GM12878 (cell line): ENCODE measurements around the gene FNDC3B. TPM values are rescaled to one million over a fixed set of nuclear protein-coding genes. Genes with fewer than 3 reads are reported as not detected.

ENCODE experiments used
- ATAC-seq: fragments of 200-7000 bp; cut with Tn5 transposase; 3 replicates; pipeline ENCODE4 v1.9.1; 2020; ENCODE audit warnings: mild to moderate bottlenecking, moderate library complexity
- BruUV-seq: library from RNA; stranded (reverse); fragments of 400-500 nt; replicated peaks from 2 replicates; lab custom pipeline; 2021; lab: Mats Ljungman, UMichigan
- CTCF ChIA-PET: fragments of 300-600 bp; sonication (Branson Sonifier 250); formaldehyde crosslinking; extraction: SDS; loops from one replicate; lab custom pipeline; 2021; ENCODE audit warnings: inconsistent platforms; lab: Yijun Ruan, JAX
- POLR2A ChIA-PET: fragments of 350-600 bp; formaldehyde crosslinking; extraction: SDS; loops from one replicate; lab custom pipeline; 2021; ENCODE audit warnings: inconsistent platforms; lab: Charles Lee
- RAD21 ChIA-PET: fragments of 300-600 bp; sonication (Branson Sonifier 250); formaldehyde crosslinking; loops from one replicate; lab custom pipeline; 2023; ENCODE audit warnings: antibody characterized with exemption; ENCODE audit not compliant: unreplicated experiment; lab: Charles Lee
- SMC1A ChIA-PET: fragments of 300-600 bp; sonication (Branson Sonifier 250); formaldehyde crosslinking; loops from one replicate; lab custom pipeline; 2023; ENCODE audit not compliant: unreplicated experiment, uncharacterized antibody; lab: Charles Lee
- DNase-seq: peaks from one replicate; pipeline ENCODE4 v3.0.0-alpha.2; 2011; ENCODE audit warnings: low read depth, low spot score
- FAIRE-seq: peaks from 3 replicates; lab custom pipeline; 2011; peaks lifted over from hg19 to GRCh38; lab: Jason Lieb, UNC
- H2AFZ ChIP-seq: 2 replicates; pipeline ENCODE4 v1.6.0; 2011; ENCODE audit warnings: low read depth, low read length, control low read depth; ENCODE audit not compliant: control insufficient read depth
- H3K27ac ChIP-seq: 2 replicates; pipeline ENCODE4 v1.5.1; 2011; ENCODE audit warnings: control low read depth; ENCODE audit not compliant: control insufficient read depth, insufficient read depth
- H3K27me3 ChIP-seq, 2 experiments: replicated peaks in 1 of 2; 2 replicates each; pipeline versions ENCODE4 v1.6.0 to v1.6.1; 2011; ENCODE audit warnings: low read length in 1 of 2; ENCODE audit not compliant: control insufficient read depth in 2 of 2, insufficient read depth in 2 of 2
- H3K36me3 ChIP-seq, 2 experiments: 2 replicates each; pipeline ENCODE4 v1.5.1; 2011; ENCODE audit warnings: low read length in 1 of 2; ENCODE audit not compliant: control insufficient read depth in 2 of 2, insufficient read depth in 2 of 2
- H3K4me1 ChIP-seq: 2 replicates; pipeline ENCODE4 v1.6.1; 2011; ENCODE audit warnings: mild to moderate bottlenecking, low read length, moderate library complexity, mixed read lengths; ENCODE audit not compliant: control insufficient read depth, insufficient read depth
- H3K4me2 ChIP-seq: 2 replicates; pipeline ENCODE4 v1.6.0; 2011; ENCODE audit warnings: control low read depth; ENCODE audit not compliant: control insufficient read depth, insufficient read depth
- H3K4me3 ChIP-seq: fragments of 200-600 bp; sonication (generic); 2 replicates; pipeline ENCODE4 v1.5.1; 2016
- H3K79me2 ChIP-seq: 2 replicates; pipeline ENCODE4 v1.6.0; 2011; ENCODE audit warnings: low read length; ENCODE audit not compliant: control insufficient read depth, insufficient read depth
- H3K9ac ChIP-seq: 2 replicates; pipeline ENCODE4 v1.8.0; 2011; ENCODE audit warnings: low read length, control low read depth, mixed read lengths; ENCODE audit not compliant: control insufficient read depth, insufficient read depth
- H3K9me3 ChIP-seq: replicated peaks from 3 replicates; pipeline ENCODE4 v1.5.1; 2011; ENCODE audit warnings: mild to moderate bottlenecking, low read length; ENCODE audit not compliant: control insufficient read depth, insufficient read depth
- H4K20me1 ChIP-seq: 2 replicates; pipeline ENCODE4 v1.6.0; 2011; ENCODE audit not compliant: control insufficient read depth, insufficient read depth
- ELK1 ChIP-seq: IDR thresholded peaks from 2 replicates; pipeline ENCODE4 v1.6.1; 2012; ENCODE audit warnings: low read depth, low read length, improper control_type of control experiment
- KDM1A ChIP-seq: fragments of 200-600 bp; sonication (generic); IDR thresholded peaks from 2 replicates; pipeline ENCODE4 v1.6.1; 2016; ENCODE audit warnings: borderline replicate concordance
- LARP7 ChIP-seq: fragments of 450-650 bp; IDR thresholded peaks from 2 replicates; pipeline ENCODE4 v1.6.1; 2017; ENCODE audit warnings: mild to moderate bottlenecking
- NFXL1 ChIP-seq: fragments of 450-650 bp; IDR thresholded peaks from 2 replicates; pipeline ENCODE4 v1.6.1; 2017; ENCODE audit warnings: antibody characterized with exemption, mild to moderate bottlenecking, borderline replicate concordance
- NR2C2 ChIP-seq: IDR thresholded peaks from 2 replicates; pipeline ENCODE4 v1.6.1; 2011; ENCODE audit warnings: borderline replicate concordance, low read depth; ENCODE audit not compliant: control insufficient read depth, insufficient read length
- PAX5 ChIP-seq: IDR thresholded peaks from 2 replicates; pipeline ENCODE4 v1.6.1; 2011; ENCODE audit warnings: low read depth, low read length, borderline replicate concordance
- POLR2AphosphoS5 ChIP-seq: IDR thresholded peaks from 2 replicates; pipeline ENCODE4 v1.6.1; 2011; ENCODE audit warnings: mild to moderate bottlenecking, low read length, inconsistent platforms
- POU2F2 ChIP-seq: IDR thresholded peaks from 3 replicates; pipeline ENCODE4 v1.6.1; 2011; ENCODE audit warnings: low read depth, mild to moderate bottlenecking, low read length, borderline replicate concordance
- RUNX3 ChIP-seq: IDR thresholded peaks from 2 replicates; pipeline ENCODE4 v1.6.1; 2012; ENCODE audit warnings: low read length, inconsistent platforms
- SIN3A ChIP-seq: IDR thresholded peaks from 2 replicates; pipeline ENCODE4 v1.6.1; 2012; ENCODE audit warnings: low read depth, low read length, improper control_type of control experiment
- SP1 ChIP-seq: IDR thresholded peaks from one replicate; pipeline ENCODE4 v1.6.1; 2011; ENCODE audit warnings: low read depth, low read length
- TAF1 ChIP-seq: IDR thresholded peaks from 2 replicates; pipeline ENCODE4 v1.6.1; 2011; ENCODE audit warnings: mild to moderate bottlenecking, low read depth, low read length, borderline replicate concordance
- ZSCAN29 ChIP-seq: fragments of 450-650 bp; IDR thresholded peaks from 2 replicates; pipeline ENCODE4 v1.6.1; 2017; ENCODE audit warnings: mild to moderate bottlenecking, moderate library complexity
- WGBS: methylation state at CpG from one replicate; pipeline ENCODE4 v1.1.6; 2016; ENCODE audit warnings: low lambda C conversion rate; ENCODE audit not compliant: insufficient replicate concordance, insufficient coverage; ENCODE audit errors: missing lambda C conversion rate; 5-methylcytosine and 5-hydroxymethylcytosine counted together
- in situ Hi-C: fragments of 300-500 bp; cut with MboI; formaldehyde crosslinking; loops from 9 replicates; pipeline ENCODE4 v1.14.3; 2018; ENCODE audit warnings: mixed read lengths
- intact Hi-C: fragments of 100-400 bp; cut with micrococcal nuclease; formaldehyde crosslinking; loops from one replicate; pipeline ENCODE4 v1.14.2; 2022; ENCODE audit not compliant: unreplicated experiment
- polyA plus RNA-seq, 11 experiments: library from polyadenylated mRNA; depleted of rRNA in 4 of 11; unstranded in 6 of 11; stranded (reverse) in 5 of 11; fragments of >200 nt; fragmentation: Nextera tagmentation in 4 of 11; fragmentation: Illumina TruSeq in 1 of 11; extraction: Ambion mirVana in 4 of 11; extraction: Trizol in 1 of 11; gene quantifications; 1 replicate in 1 of 11; 2 replicates in 10 of 11; pipeline versions ENCODE4 v1.2.1 to v1.2.3, GENCODE V29; 2011 to 2016; ENCODE audit warnings: inconsistent platforms in 2 of 11, missing spikeins in 2 of 11, low read depth in 1 of 11
- total RNA-seq, 4 experiments: library from RNA; depleted of rRNA in 3 of 4; stranded (reverse); fragments of >200 nt in 3 of 4; fragmentation: Illumina TruSeq in 1 of 4; extraction: Trizol in 1 of 4; gene quantifications; 2 replicates each; pipeline versions ENCODE4 v1.2.1 to v1.2.3, GENCODE V29; 2013 to 2021
- TF ChIP-seq, protein P1 (sequence below): fragments of 450-650 bp; IDR thresholded peaks from 2 replicates; pipeline ENCODE4 v1.6.1; 2017; ENCODE audit warnings: mild to moderate bottlenecking

FNDC3B gene
- total and polyA plus RNA-seq, 10 of the 15 experiments (the other 5 are each of a cell fraction or from before 2014, with no cell fraction given) = 7.9 to 35.0 (median 18.5) TPM

DNA sequence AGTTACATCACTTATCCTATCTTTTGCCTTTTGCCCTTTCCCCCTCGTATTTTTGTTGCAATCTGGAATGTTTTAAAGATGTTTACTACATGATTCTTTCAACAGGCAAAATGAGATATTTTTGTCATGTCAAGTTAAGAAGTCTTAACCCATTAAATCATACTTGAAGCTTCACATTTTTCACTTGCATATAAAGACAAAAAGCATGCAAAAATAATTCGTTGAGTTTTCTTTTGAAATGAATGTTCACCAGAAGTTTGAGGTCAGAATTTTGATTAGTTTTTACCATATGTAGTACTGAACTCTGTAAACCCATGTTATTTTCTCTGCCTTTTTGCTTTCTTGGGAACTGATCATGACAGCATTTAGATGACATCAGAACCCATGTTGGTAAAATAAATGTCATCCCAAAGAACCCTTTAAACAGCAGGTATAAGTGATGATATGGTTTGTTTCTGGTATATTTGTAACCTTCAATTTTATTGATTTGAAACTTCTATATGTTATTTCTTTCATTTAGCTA, 220.4 kb downstream of the FNDC3B start:
- Histone ChIP-seq H3K9me3 (no peaks in the 10 kb centered on the region), H3K79me2 (no peaks in the 10 kb centered on the region), H2AFZ (no peak overlapping the region), H3K4me1 (no peaks in the 10 kb centered on the region), H4K20me1 (no peaks in the 10 kb centered on the region), H3K4me3 (no peak overlapping the region), H3K27me3 (no peaks in the 10 kb centered on the region), H3K27ac (no peak overlapping the region), H3K4me2 (no peak overlapping the region), H3K9ac (no peak overlapping the region), H3K36me3 (peaks cover 5 to 17% of the 10 kb centered on the region in 2 experiments; a peak in 3 of 4 replicates)
- TF ChIP-seq KDM1A = no peak
- no peak for TF ChIP-seq POLR2AphosphoS5
- TF ChIP-seq NFXL1 = no peak
- TF ChIP-seq RUNX3 = peak; percentile 26; the same call in 1 of the 2 replicates
- no peak for TF ChIP-seq NR2C2
- no peak for TF ChIP-seq LARP7
- FAIRE-seq (peak; percentile 41), DNase-seq (no peak), ATAC-seq (no peak)
- in situ Hi-C loops = no loop called here
- intact Hi-C loops = no loop called here
- ChIA-PET RAD21 (no interaction called here), CTCF (no interaction called here), SMC1A (interaction anchor here (0.7 to 1.7 kb wide), 5 partner anchors 10 to 74 kb away, joined by 3 to 5 read pairs (median 4); no protein-coding TSS in a partner anchor), POLR2A (no interaction called here)
- WGBS = 2% methylated on average over 2 of the region's 2 CpGs
- BruUV-seq = no TSS peak

GRCh38 chr3:172260381-172260780, 221.0 kb downstream of the FNDC3B start:
- Histone ChIP-seq H4K20me1 (no peaks in the 10 kb centered on the region), H3K4me3 (no peak overlapping the region), H3K9ac (no peak overlapping the region), H2AFZ (no peak overlapping the region), H3K4me1 (no peaks in the 10 kb centered on the region), H3K27ac (no peak overlapping the region), H3K79me2 (no peaks in the 10 kb centered on the region), H3K4me2 (no peak overlapping the region), H3K36me3 (peaks cover 5 to 17% of the 10 kb centered on the region in 2 experiments; a peak in 3 of 4 replicates), H3K27me3 (no peaks in the 10 kb centered on the region), H3K9me3 (no peaks in the 10 kb centered on the region)
- no peak for DNase-seq
- intact Hi-C loops (no loop called here), in situ Hi-C loops (no loop called here)
- ChIA-PET POLR2A (no interaction called here), CTCF (no interaction called here), RAD21 (no interaction called here), SMC1A (interaction anchor here (1.0 to 1.7 kb wide), 3 partner anchors 16 to 82 kb away, joined by 3 to 5 read pairs (median 4); no protein-coding TSS in a partner anchor)
- no peak for FAIRE-seq
- 94% methylated on average over 2 of the region's 2 CpGs for WGBS
- BruUV-seq = no TSS peak
- ATAC-seq = no peak
- TF ChIP-seq SIN3A = no peak
- TF ChIP-seq, protein P1, sequence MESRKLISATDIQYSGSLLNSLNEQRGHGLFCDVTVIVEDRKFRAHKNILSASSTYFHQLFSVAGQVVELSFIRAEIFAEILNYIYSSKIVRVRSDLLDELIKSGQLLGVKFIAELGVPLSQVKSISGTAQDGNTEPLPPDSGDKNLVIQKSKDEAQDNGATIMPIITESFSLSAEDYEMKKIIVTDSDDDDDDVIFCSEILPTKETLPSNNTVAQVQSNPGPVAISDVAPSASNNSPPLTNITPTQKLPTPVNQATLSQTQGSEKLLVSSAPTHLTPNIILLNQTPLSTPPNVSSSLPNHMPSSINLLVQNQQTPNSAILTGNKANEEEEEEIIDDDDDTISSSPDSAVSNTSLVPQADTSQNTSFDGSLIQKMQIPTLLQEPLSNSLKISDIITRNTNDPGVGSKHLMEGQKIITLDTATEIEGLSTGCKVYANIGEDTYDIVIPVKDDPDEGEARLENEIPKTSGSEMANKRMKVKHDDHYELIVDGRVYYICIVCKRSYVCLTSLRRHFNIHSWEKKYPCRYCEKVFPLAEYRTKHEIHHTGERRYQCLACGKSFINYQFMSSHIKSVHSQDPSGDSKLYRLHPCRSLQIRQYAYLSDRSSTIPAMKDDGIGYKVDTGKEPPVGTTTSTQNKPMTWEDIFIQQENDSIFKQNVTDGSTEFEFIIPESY = no peak
- TF ChIP-seq TAF1 = no peak
- TF ChIP-seq PAX5 = no peak
- no peak for TF ChIP-seq ZSCAN29
- TF ChIP-seq SP1 = no peak
- no peak for TF ChIP-seq POU2F2
- no peak for TF ChIP-seq ELK1
- no peak for TF ChIP-seq POLR2AphosphoS5
